Stimulated activated effector memory CD8-positive, alpha-beta T cell treated with anti-CD3 and anti-CD28 coated beads, Interleukin-12 subunit alpha, Interleukin-12 subunit beta, amount 100 ng/mL, for 72 hours (primary cell): ENCODE data around the gene STON1.
A peak's percentile ranks its signal among the peaks of the same experiment; 100 is the strongest.
"Not testable (repeated sequence)": the region's sequence is repeated elsewhere in the genome, so short reads cannot be mapped to it uniquely, and the experiment has no call there.

Experiments
- ATAC-seq: fragments of 150-1000 bp; cut with Tn5 transposase; 2 replicates; pipeline ENCODE4 v1.10.0; 2021
- DNase-seq, 2 donors: peaks; one replicate each; pipeline ENCODE4 v3.0.0; 2021 to 2022; ENCODE audit warnings: low spot score in 2 of 2
- H3K27ac Mint-ChIP-seq: one replicate; pipeline ENCODE4 v1.8.0; 2022; ENCODE audit warnings: mild to moderate bottlenecking, mixed read lengths
- H3K36me3 Mint-ChIP-seq: one replicate; pipeline ENCODE4 v1.8.0; 2022; ENCODE audit warnings: mild to moderate bottlenecking, mixed read lengths
- H3K4me1 Mint-ChIP-seq: one replicate; pipeline ENCODE4 v1.8.0; 2022; ENCODE audit warnings: mixed read lengths
- H3K4me3 Mint-ChIP-seq: one replicate; pipeline ENCODE4 v1.8.0; 2022; ENCODE audit warnings: mild to moderate bottlenecking, mixed read lengths
- H3K9me3 Mint-ChIP-seq: one replicate; pipeline ENCODE4 v1.8.0; 2022; ENCODE audit warnings: mixed read lengths

The STON1 gene

GRCh38 chr2:48613211-48613610 is 83.3 kb downstream of the STON1 start:
- no peak for ATAC-seq

DNA sequence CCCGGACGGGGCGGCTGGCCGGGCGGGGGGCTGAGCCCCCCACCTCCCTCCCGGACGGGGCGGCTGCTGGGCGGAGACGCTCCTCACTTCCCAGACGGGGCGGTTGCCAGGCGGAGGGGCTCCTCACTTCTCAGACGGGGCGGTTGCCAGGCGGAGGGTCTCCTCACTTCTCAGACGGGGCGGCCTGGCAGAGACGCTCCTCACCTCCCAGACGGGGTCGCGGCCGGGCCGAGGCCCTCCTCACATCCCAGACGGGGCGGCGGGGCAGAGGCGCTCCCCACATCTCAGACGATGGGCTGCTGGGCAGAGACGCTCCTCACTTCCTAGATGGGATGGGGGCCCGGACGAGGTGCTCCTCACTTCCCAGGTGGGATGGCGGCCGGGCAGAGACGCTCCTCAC is 84.6 kb downstream of the STON1 start:
- DNase-seq, H3K4me3 Mint-ChIP-seq, H3K9me3 Mint-ChIP-seq, H3K27ac Mint-ChIP-seq, H3K36me3 Mint-ChIP-seq, ATAC-seq, H3K4me1 Mint-ChIP-seq: not testable (repeated sequence)

More at GRCh38 chr2:48613211-48613610, 83.3 kb downstream of the STON1 start:
- Mint-ChIP-seq H3K27ac (no peak overlapping the region), H3K36me3 (no peaks in the 10 kb centered on the region), H3K4me3 (no peak overlapping the region), H3K9me3 (no peaks in the 10 kb centered on the region), H3K4me1 (peaks cover 5% of the 10 kb centered on the region)
- no peak for DNase-seq

- no peaks in the 10 kb centered on the region for H3K9me3 Mint-ChIP-seq
- H3K4me3 Mint-ChIP-seq = no peak within 1 kb of the TSS
- DNase-seq = no peak
- H3K36me3 Mint-ChIP-seq = no peaks in the 10 kb centered on the region
- peaks cover 5% of the 10 kb centered on the region for H3K4me1 Mint-ChIP-seq
- H3K27ac Mint-ChIP-seq = no peak within 1 kb of the TSS
- ATAC-seq = peak; percentile 21
Measured at GRCh38 chr2:48617618-48618017, 87.7 kb downstream of the STON1 start, which contains the start of gene GTF2A1L. Gene GTF2A1L (plus strand): TSS chr2:48617856. CDS start chr2:48617875, 19 bp downstream.

DNA sequence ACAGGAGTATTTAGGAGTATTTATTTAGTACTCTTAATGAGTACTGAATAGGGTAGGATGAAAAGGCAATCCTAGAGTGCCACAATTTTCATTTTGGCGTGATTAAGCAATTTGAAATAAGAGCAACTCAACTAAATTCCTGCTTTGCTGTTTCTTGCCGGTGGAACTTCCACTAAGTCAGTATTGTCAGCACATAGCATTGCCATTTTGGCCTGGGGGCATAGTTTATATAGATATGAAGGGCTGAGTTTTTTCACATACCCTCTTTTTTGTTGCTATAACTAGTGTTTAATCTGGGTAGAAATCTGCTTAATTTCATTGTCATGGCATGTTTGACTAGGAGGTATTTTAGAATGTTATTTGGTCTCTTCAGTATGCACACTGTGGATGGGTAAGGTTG is 89.6 kb downstream of the STON1 start:
- ATAC-seq (no peak), DNase-seq (no peak)
- H3K4me1 Mint-ChIP-seq = peaks cover 5% of the 10 kb centered on the region
- no peaks in the 10 kb centered on the region for H3K9me3 Mint-ChIP-seq
- H3K36me3 Mint-ChIP-seq = no peaks in the 10 kb centered on the region
- no peak overlapping the region for H3K4me3 Mint-ChIP-seq
- no peak overlapping the region for H3K27ac Mint-ChIP-seq

DNA sequence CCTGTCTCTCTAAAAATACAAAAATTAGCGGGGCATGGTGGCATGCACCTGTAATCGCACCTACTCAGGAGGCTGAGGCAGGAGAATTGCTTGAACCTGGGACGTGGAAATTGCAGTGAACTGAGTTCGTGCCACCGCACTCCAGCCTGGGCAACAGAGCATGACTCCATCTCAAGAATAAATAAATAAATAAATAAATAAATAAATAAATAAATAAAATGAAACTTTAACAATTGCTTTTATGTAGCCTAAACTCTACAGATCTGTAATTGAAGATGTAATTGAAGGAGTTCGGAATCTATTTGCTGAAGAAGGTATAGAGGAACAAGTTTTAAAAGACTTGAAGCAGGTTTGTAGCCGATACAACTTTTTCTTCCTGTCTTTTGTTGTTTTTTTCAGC is 90.7 kb downstream of the STON1 start:
- Mint-ChIP-seq H3K27ac (no peak overlapping the region), H3K36me3 (no peaks in the 10 kb centered on the region), H3K4me3 (no peak overlapping the region), H3K9me3 (no peaks in the 10 kb centered on the region), H3K4me1 (peaks cover 5% of the 10 kb centered on the region)
- ATAC-seq (no peak), DNase-seq (no peak)

DNA sequence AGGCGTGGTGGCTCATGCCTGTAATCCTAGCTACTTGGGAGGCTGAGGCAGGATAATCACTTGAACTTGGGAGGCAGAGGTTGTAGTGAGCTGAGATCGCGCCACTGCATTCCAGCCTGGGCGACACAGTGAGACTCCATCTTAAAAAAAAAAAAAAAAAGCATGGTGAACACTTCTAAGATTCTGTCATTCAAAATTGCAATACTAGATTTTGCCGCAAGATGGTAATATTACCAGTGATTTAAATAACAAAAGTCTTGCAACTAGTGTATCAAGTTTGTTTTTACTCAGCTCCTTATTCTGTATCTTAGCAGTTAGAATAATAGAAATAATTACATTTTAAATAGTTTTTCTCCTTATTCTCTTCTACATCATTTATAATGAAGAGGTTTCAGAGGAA is 92.7 kb downstream of the STON1 start:
- not testable (repeated sequence) for DNase-seq, H3K36me3 Mint-ChIP-seq, ATAC-seq, H3K27ac Mint-ChIP-seq, H3K9me3 Mint-ChIP-seq, H3K4me3 Mint-ChIP-seq, H3K4me1 Mint-ChIP-seq

DNA sequence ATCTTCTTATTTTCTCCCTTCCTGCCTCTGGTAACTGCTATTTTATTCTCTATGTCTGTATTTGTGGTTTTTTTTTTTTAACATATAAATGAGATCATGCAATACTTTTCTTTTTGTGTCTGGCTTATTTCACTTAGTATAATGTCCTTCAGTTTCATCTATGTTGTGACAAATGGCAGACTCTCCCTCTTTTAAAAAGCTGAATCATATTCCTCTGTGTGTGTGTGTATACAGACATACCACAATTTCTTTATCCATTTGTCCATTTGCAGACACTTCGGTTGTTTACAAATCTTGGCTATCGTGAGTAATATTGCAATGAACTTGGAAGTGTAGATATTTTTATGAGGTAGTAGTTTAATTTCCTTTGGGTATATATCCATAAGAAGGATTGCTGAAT is 94.7 kb downstream of the STON1 start:
- ATAC-seq (no peak), DNase-seq (no peak)
- H3K9me3 Mint-ChIP-seq = peaks cover 5% of the 10 kb centered on the region
- H3K4me3 Mint-ChIP-seq = no peak overlapping the region
- H3K4me1 Mint-ChIP-seq = no peaks in the 10 kb centered on the region
- H3K36me3 Mint-ChIP-seq = no peaks in the 10 kb centered on the region
- no peak overlapping the region for H3K27ac Mint-ChIP-seq

GRCh38 chr2:48626047-48626446 is 96.1 kb downstream of the STON1 start:
- H3K4me3 Mint-ChIP-seq = no peak overlapping the region
- H3K27ac Mint-ChIP-seq = no peak overlapping the region
- ATAC-seq = no peak
- H3K4me1 Mint-ChIP-seq = no peaks in the 10 kb centered on the region
- DNase-seq = no peak
- H3K9me3 Mint-ChIP-seq = peaks cover 5% of the 10 kb centered on the region
- H3K36me3 Mint-ChIP-seq = no peaks in the 10 kb centered on the region

- H3K9me3 Mint-ChIP-seq = peaks cover 9% of the 10 kb centered on the region
- no peaks in the 10 kb centered on the region for H3K36me3 Mint-ChIP-seq
- no peaks in the 10 kb centered on the region for H3K4me1 Mint-ChIP-seq
- no peak overlapping the region for H3K27ac Mint-ChIP-seq
- no peak overlapping the region for H3K4me3 Mint-ChIP-seq
- DNase-seq (no peak), ATAC-seq (no peak)
Measured at GRCh38 chr2:48633143-48633542, 103.2 kb downstream of the STON1 start.

DNA sequence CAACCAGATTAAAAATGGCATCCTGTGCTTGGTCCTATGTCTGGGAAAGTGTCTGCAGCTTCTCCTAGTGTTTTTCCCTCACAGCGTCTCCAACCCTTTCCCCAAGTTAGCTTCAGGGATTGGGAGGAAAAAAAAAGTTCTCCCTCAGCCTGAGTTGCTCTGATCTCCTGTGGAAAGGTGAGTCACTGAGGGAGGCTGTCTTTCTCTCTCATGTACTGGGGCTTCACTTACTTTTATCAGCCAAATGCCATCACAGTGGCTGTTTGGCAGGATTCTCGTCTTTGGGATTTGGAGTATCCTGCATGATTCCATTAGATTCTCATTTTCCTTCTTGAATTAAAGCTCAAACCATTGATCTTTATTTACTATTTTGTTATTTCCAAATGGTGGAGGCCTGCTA is 105.8 kb downstream of the STON1 start:
- DNase-seq = no peak
- H3K4me3 Mint-ChIP-seq = no peak overlapping the region
- no peaks in the 10 kb centered on the region for H3K36me3 Mint-ChIP-seq
- no peaks in the 10 kb centered on the region for H3K4me1 Mint-ChIP-seq
- H3K27ac Mint-ChIP-seq = no peak overlapping the region
- ATAC-seq = no peak
- H3K9me3 Mint-ChIP-seq = peaks cover 9% of the 10 kb centered on the region

- DNase-seq = no peak
Measured at GRCh38 chr2:48638261-48638660, 108.3 kb downstream of the STON1 start.

More at GRCh38 chr2:48638261-48638660, 108.3 kb downstream of the STON1 start:
- H3K4me3 Mint-ChIP-seq = no peak overlapping the region
- ATAC-seq = no peak
- no peaks in the 10 kb centered on the region for H3K4me1 Mint-ChIP-seq
- peaks cover 9% of the 10 kb centered on the region for H3K9me3 Mint-ChIP-seq
- H3K27ac Mint-ChIP-seq = no peak overlapping the region
- H3K36me3 Mint-ChIP-seq = no peaks in the 10 kb centered on the region
